Fibroblast of lung (primary cell): Measurements from ENCODE around the gene CDK11B.

ENCODE experiments used
- EZH2 ChIP-seq: IDR thresholded peaks from 2 replicates; pipeline ENCODE4 v1.5.1; 2012; ENCODE audit warnings: low read length, control low read depth, mild to moderate bottlenecking; ENCODE audit errors: missing control alignments
- TF ChIP-seq, protein P1 (sequence below), 2 donors: IDR thresholded peaks in 1 of 2; conservative IDR thresholded peaks in 1 of 2; 1 replicate in 1 of 2; 2 replicates in 1 of 2; pipeline ENCODE4 v1.5.1; 2011 to 2012; ENCODE audit warnings: low read length in 2 of 2, control low read depth in 1 of 2, inconsistent platforms in 1 of 2, low read depth in 1 of 2, mild to moderate bottlenecking in 1 of 2

DNA sequence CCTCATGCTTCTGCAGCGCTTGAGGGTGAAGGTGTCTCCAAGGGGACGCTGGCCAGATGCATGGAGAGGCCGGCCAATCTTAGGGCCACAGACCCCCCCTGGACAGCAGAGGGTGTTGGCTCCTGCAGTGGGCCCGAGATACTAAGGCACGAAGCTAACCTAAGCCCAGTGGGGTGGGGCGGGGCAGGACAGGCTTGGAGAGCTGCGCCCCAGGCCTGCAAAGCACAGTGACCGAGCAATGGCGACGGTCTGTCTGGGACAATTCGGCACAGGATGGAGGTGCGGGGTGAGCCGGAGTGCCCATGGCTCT is 60.1 kb downstream of the CDK11B start:
- TF ChIP-seq EZH2 = no peak
- TF ChIP-seq, protein P1, sequence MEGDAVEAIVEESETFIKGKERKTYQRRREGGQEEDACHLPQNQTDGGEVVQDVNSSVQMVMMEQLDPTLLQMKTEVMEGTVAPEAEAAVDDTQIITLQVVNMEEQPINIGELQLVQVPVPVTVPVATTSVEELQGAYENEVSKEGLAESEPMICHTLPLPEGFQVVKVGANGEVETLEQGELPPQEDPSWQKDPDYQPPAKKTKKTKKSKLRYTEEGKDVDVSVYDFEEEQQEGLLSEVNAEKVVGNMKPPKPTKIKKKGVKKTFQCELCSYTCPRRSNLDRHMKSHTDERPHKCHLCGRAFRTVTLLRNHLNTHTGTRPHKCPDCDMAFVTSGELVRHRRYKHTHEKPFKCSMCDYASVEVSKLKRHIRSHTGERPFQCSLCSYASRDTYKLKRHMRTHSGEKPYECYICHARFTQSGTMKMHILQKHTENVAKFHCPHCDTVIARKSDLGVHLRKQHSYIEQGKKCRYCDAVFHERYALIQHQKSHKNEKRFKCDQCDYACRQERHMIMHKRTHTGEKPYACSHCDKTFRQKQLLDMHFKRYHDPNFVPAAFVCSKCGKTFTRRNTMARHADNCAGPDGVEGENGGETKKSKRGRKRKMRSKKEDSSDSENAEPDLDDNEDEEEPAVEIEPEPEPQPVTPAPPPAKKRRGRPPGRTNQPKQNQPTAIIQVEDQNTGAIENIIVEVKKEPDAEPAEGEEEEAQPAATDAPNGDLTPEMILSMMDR (conservative IDR thresholded peaks at IDR 0.05 in 1 of 2, IDR thresholded peaks at IDR 0.05 in 1 of 2; ENCODE audit: low read depth in 1 of 2, low read length in 2 of 2) = no peak
